CD4-positive, CD25-positive, alpha-beta regulatory T cell (primary cell): ENCODE data around the gene HPN. TPM values are rescaled to one million over a fixed set of nuclear protein-coding genes. Genes with fewer than 3 reads are reported as not detected.

Source experiments
- ATAC-seq, 2 donors: fragments of 150-1000 bp; cut with Tn5 transposase; one replicate each; pipeline ENCODE4 v1.10.0; 2021; ENCODE audit warnings: low read depth in 2 of 2, moderate number of reproducible peaks in 2 of 2, moderate library complexity in 1 of 2
- DNase-seq, 3 donors: peaks; one replicate each; pipeline versions ENCODE4 v3.0.0 to v3.0.0-alpha.2; 2012 to 2022; ENCODE audit warnings: mixed read lengths in 1 of 3
- H3K27ac ChIP-seq: one replicate; pipeline ENCODE4 v1.7.0; 2013; ENCODE audit warnings: mild to moderate bottlenecking, low read length; ENCODE audit not compliant: insufficient read depth, poor library complexity, severe bottlenecking
- H3K27me3 ChIP-seq: one replicate; pipeline ENCODE4 v1.7.0; 2013; ENCODE audit warnings: low read length; ENCODE audit not compliant: control insufficient read depth, insufficient read depth
- H3K36me3 ChIP-seq: one replicate; pipeline ENCODE4 v1.7.0; 2013; ENCODE audit warnings: mild to moderate bottlenecking, low read length, moderate library complexity; ENCODE audit not compliant: control insufficient read depth, insufficient read depth
- H3K4me1 ChIP-seq: 2 replicates; pipeline ENCODE4 v1.7.0; 2013; ENCODE audit warnings: mild to moderate bottlenecking, low read length; ENCODE audit not compliant: insufficient read depth, control insufficient read depth, poor library complexity, severe bottlenecking
- H3K4me3 ChIP-seq: one replicate; pipeline ENCODE4 v1.7.0; 2013; ENCODE audit warnings: low read depth, mild to moderate bottlenecking, low read length, moderate library complexity
- H3K9me3 ChIP-seq, 2 experiments: 1 replicate in 1 of 2; 2 replicates in 1 of 2; pipeline ENCODE4 v1.7.0; 2013; ENCODE audit warnings: low read length in 2 of 2, mild to moderate bottlenecking in 1 of 2, moderate library complexity in 1 of 2; ENCODE audit not compliant: control insufficient read depth in 2 of 2
- H3K27ac Mint-ChIP-seq, 3 donors: one replicate each; pipeline ENCODE4 v1.8.0; 2020 to 2022; ENCODE audit warnings: mild to moderate bottlenecking in 3 of 3, mixed read lengths in 3 of 3, moderate library complexity in 2 of 3
- H3K27me3 Mint-ChIP-seq: one replicate; pipeline ENCODE4 v1.8.0; 2022; ENCODE audit warnings: mild to moderate bottlenecking, mixed read lengths
- H3K36me3 Mint-ChIP-seq: one replicate; pipeline ENCODE4 v1.8.0; 2020; ENCODE audit warnings: mixed read lengths
- H3K4me1 Mint-ChIP-seq, 4 donors: one replicate each; pipeline ENCODE4 v1.8.0; 2020 to 2022; ENCODE audit warnings: mixed read lengths in 4 of 4, mild to moderate bottlenecking in 1 of 4
- H3K4me3 Mint-ChIP-seq, 4 donors: one replicate each; pipeline ENCODE4 v1.8.0; 2020 to 2022; ENCODE audit warnings: mild to moderate bottlenecking in 4 of 4, mixed read lengths in 4 of 4, moderate library complexity in 3 of 4
- H3K9me3 Mint-ChIP-seq, 7 donors: one replicate each; pipeline ENCODE4 v1.8.0; 2020 to 2022; ENCODE audit warnings: mixed read lengths in 7 of 7, mild to moderate bottlenecking in 3 of 7, moderate library complexity in 2 of 7
- polyA plus RNA-seq, 4 donors: library from polyadenylated mRNA; unstranded; fragments of 300-500 nt; fragmentation: Illumina TruSeq; gene quantifications; one replicate each; pipeline ENCODE4 v1.2.3, GENCODE V29; 2021
- total RNA-seq: library from RNA; stranded (reverse); gene quantifications from one replicate; pipeline ENCODE4 v1.2.3, GENCODE V29; 2022

Gene HPN
- total and polyA plus RNA-seq, 5 donors from 2014 or later, result 0.54 to 0.70 TPM; not detected in 3

DNA sequence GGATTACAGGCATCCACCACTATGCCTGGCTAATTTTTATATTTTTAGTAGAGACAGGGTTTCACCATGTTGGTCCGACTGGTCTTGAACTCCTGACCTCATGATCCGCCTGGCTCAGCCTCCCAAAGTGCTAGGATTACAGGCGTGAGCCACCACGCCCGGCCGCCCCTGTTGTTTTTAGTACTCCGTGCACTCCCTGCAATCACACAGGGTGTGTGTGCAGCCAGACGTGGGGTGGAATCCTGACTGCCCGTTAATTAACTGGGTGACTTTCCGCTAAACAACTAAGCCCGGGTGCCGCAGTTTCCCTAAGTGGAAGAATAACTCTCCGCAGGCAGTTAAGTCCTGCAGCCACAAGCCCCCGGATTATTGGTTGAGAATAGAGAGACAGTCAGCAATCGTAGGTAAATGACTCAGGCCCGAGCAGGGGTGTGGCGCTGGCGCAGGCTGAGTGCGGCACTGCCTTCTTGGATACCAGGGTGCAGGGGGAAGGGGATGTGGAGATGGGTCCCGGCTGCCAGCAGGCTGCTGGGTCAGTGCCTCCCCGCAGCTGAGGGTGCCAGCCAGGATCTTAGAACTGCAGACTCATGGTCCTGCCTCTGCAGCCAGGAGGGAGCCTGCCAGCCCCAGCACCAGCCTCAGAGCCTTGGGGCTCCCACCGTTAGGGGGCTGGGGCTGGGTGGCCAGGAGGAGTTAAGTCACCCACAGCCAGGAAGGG is 68.0 kb downstream of the HPN start:
- Histone ChIP-seq H3K36me3 (no peaks in the 10 kb centered on the region), H3K9me3 (no peaks in the 10 kb centered on the region), H3K27me3 (no peaks in the 10 kb centered on the region), H3K4me1 (peaks cover 3% of the 10 kb centered on the region), H3K4me3 (no peak overlapping the region), H3K27ac (no peak overlapping the region)
- H3K36me3 Mint-ChIP-seq, result no peaks in the 10 kb centered on the region
- no peak overlapping the region for H3K27ac Mint-ChIP-seq
- H3K9me3 Mint-ChIP-seq, result no peaks in the 10 kb centered on the region
- peaks cover 2% of the 10 kb centered on the region in 4 donors for H3K4me1 Mint-ChIP-seq
- no peak for DNase-seq
- ATAC-seq, result no peak
- peaks cover 5% of the 10 kb centered on the region for H3K27me3 Mint-ChIP-seq
- H3K4me3 Mint-ChIP-seq, result no peak overlapping the region

DNA sequence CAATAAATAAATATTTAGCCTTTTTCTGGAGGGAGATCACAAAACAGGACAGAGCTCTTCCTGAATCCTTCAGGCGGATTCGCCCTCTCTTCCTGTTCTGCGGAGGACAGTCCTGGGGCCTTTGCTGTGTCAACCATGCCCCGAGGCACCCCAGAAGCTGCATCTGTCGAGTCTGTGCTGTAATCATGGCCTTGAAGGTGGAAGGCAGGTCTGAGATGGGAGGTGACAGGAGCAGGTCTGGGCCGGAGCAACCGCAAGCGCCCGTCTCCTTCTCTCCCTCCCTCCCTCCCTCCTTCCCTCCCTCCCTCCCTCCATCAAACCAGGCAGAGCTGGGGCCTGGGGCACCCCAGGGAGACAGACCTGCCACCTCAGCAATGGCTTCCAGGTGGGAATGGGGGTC is 69.5 kb downstream of the HPN start:
- Mint-ChIP-seq H3K27me3 (peaks cover 5% of the 10 kb centered on the region), H3K4me3 (no peak overlapping the region), H3K27ac (no peak overlapping the region), H3K9me3 (no peaks in the 10 kb centered on the region), H3K4me1 (peaks cover 3 to 8% (median 5%) of the 10 kb centered on the region in 4 donors), H3K36me3 (no peaks in the 10 kb centered on the region)
- Histone ChIP-seq H3K27me3 (no peaks in the 10 kb centered on the region), H3K36me3 (no peaks in the 10 kb centered on the region), H3K4me3 (no peak overlapping the region), H3K9me3 (no peaks in the 10 kb centered on the region), H3K4me1 (peaks cover 6% of the 10 kb centered on the region), H3K27ac (no peak overlapping the region)
- ATAC-seq (no peak), DNase-seq (no peak)

DNA sequence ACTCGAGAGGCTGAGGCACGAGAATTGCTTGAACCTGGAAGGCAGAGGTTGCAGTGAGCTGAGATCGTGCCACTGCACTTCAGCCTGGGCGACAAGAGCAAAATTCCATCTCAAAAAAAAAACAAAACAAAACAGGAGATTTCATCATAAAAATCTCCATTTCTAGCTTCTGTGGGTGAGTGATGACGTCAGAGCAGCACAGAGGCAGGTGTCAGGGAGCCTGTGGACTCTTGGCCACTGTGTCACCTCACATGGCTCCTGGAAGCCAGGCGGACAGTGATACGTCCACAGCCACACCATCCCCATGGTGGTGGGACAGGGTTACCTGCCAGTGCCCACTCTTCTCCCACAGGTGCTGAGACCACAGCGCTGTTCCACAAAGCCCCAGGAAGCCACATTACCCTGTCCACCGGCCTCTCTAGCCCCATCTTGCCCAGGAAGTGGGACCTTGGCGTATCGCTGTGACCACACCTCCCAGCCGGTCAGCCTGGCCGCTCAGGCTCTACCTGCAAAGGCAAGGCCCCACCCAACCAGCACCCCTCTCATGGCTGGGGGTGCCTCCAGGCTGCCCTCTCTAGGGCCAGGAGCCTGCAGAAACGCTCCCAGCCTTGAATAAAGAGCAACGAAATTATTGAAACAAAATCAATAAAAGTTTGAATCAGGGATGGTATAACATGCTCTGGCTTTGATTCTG is 71.6 kb downstream of the HPN start:
- Histone ChIP-seq H3K4me1 (peaks cover 6% of the 10 kb centered on the region), H3K36me3 (no peaks in the 10 kb centered on the region), H3K9me3 (no peaks in the 10 kb centered on the region), H3K27me3 (no peaks in the 10 kb centered on the region), H3K27ac (no peak overlapping the region), H3K4me3 (no peak overlapping the region)
- Mint-ChIP-seq H3K27me3 (peaks cover 5% of the 10 kb centered on the region), H3K4me3 (no peak overlapping the region), H3K36me3 (no peaks in the 10 kb centered on the region), H3K27ac (no peak overlapping the region), H3K9me3 (no peaks in the 10 kb centered on the region), H3K4me1 (peaks cover 3 to 8% (median 5%) of the 10 kb centered on the region in 4 donors)
- ATAC-seq (no peak), DNase-seq (no peak)

DNA sequence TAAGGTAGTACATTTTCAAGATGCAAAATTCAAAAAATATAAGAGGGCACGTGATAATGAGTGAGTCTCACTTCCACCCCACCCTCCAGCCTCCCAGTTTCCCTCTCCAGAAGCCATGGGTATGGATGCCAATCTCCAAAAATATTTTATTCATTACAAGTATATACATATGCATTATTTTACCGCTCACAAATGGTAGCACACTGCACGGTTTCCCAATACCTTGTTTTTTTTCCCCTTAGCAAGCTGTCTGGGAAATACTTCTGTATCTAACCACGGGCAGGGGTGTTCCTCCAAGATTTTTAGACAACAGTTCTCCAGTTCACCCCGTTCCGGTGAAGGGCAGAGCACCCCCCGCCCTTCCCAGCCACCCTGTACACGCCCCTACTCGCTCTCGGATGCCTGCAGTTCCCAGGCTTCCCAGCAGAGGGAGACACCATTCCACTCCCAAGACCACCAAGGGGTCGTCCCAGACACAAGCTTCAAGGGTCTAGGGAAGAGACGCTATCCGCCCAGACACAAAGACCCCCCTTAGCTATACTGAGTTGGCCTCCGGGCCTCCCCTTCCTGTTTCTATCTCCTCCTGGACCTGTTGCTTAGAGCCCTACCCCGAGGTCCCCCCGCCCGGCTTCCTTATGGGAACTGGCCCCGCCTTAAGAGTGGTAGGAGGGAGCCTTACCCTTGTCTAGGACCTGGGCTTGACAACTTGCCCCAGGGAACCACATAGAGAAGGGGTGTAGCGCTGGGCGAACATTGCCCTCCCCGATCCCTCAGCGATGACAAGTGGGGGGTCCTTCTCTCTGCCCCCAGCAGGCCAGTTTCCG is 73.0 kb downstream of the HPN start:
- Histone ChIP-seq H3K4me1 (peaks cover 6% of the 10 kb centered on the region), H3K9me3 (no peaks in the 10 kb centered on the region), H3K27ac (no peak overlapping the region), H3K4me3 (no peak overlapping the region), H3K27me3 (no peaks in the 10 kb centered on the region), H3K36me3 (no peaks in the 10 kb centered on the region)
- Mint-ChIP-seq H3K27ac (peak overlapping the region in 2 of 3 donors; percentile 26 to 64), H3K9me3 (no peaks in the 10 kb centered on the region), H3K36me3 (no peaks in the 10 kb centered on the region), H3K4me3 (peak overlapping the region in 1 of 4 donors; percentile 41), H3K27me3 (peaks cover 5% of the 10 kb centered on the region), H3K4me1 (peaks cover 3 to 8% (median 5%) of the 10 kb centered on the region in 4 donors)
- peak; percentile 48 to 68 (median 55) for DNase-seq
- peak; percentile 71 to 78 for ATAC-seq

DNA sequence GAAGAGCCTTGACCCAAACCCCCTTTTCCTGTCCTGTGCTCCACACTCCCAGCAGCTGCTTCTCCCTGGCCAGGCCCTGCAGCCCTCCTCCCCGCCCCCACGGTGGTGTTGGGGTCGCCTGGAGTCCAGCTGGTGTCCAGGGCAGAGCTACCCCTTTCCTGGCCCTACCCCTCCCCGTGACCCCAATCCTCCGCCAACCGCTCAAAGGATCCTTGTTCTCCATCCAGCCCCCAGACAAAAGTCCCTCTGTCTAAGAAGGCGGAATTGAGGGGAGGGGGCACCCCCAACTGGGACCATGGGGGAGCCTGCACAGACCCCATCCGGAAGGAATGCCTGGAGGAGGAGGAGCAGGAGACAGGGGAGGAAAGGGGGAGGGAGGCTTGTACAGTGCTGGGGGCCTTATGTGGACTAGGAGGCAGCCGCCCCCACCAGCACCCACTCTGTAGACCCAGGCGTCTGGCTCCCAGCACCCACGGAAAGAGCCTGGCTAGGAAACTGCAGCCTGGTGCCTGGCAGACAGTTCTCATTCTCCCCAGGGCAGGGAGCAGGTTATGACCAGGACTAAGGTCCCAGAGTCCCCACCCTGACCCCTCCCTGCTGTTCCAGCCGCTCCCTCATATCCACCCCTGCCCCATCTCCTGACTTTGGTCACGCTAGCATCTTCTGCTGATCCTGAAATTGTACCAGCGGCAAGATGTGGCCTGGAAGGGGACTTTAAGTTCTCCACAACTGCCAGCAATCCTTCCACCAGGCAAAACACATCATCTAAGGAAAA is 73.8 kb downstream of the HPN start, which contains the start of gene FXYD3:
Gene FXYD3 (plus strand): TSS at position 647 of the 775 bp plus-strand sequence. CDS start 3,554 bp downstream, outside the sequence.
- peaks cover 6% of the 10 kb centered on the region for H3K4me1 ChIP-seq
- Mint-ChIP-seq H3K36me3 (no peaks in the 10 kb centered on the region), H3K4me1 (peaks cover 3 to 8% (median 5%) of the 10 kb centered on the region in 4 donors), H3K4me3 (peak within 1 kb of the TSS in 1 of 4 donors; percentile 41), H3K27me3 (peaks cover 5% of the 10 kb centered on the region), H3K9me3 (no peaks in the 10 kb centered on the region), H3K27ac (peak within 1 kb of the TSS; percentile 26 to 64 (median 36))
- no peak within 1 kb of the TSS for H3K27ac ChIP-seq
- no peaks in the 10 kb centered on the region for H3K36me3 ChIP-seq
- no peaks in the 10 kb centered on the region for H3K27me3 ChIP-seq
- DNase-seq, result no peak
- ATAC-seq, result no peak
- no peaks in the 10 kb centered on the region for H3K9me3 ChIP-seq
- no peak within 1 kb of the TSS for H3K4me3 ChIP-seq

Other genes with a start within 250 kb of the HPN start
- 4.5 TPM for gene ZNF30, start 114.8 kb upstream of the HPN start, total RNA-seq
- gene ZNF30, start 114.8 kb upstream of the HPN start, polyA plus RNA-seq, result 10 to 100 TPM in 1 of 4 donors, 1 to 10 TPM in 3; 3.0 to 15.2 (median 7.7) TPM
- gene ZNF792, start 77.5 kb upstream of the HPN start, total RNA-seq, result 16.2 TPM
- 10 to 100 TPM; 15.5 to 24.7 (median 19.9) TPM for gene ZNF792, start 77.5 kb upstream of the HPN start, polyA plus RNA-seq
- 179 TPM for gene GRAMD1A, start 41.4 kb upstream of the HPN start, total RNA-seq
- 10 to 100 TPM; 25.7 to 39.4 (median 32.1) TPM for gene GRAMD1A, start 41.4 kb upstream of the HPN start, polyA plus RNA-seq
- 2.0 TPM for gene SCN1B, start 11.3 kb upstream of the HPN start, total RNA-seq
- under 1 TPM in 3 of 4 donors, not detected in 1; 0.08 to 0.23 (median 0.11) TPM for gene SCN1B, start 11.3 kb upstream of the HPN start, polyA plus RNA-seq
- gene FXYD3, start 74.1 kb downstream of the HPN start, total RNA-seq, result not detected
- not detected for gene FXYD3, start 74.1 kb downstream of the HPN start, polyA plus RNA-seq
- 0.64 TPM for gene LGI4, start 93.3 kb downstream of the HPN start, total RNA-seq
- not detected for gene LGI4, start 93.3 kb downstream of the HPN start, polyA plus RNA-seq
- gene FXYD1, start 97.1 kb downstream of the HPN start, total RNA-seq, result 1.6 TPM
- gene FXYD1, start 97.1 kb downstream of the HPN start, polyA plus RNA-seq, result 1 to 10 TPM; 2.1 to 3.7 (median 2.7) TPM
- 9.3 TPM for gene FXYD7, start 101.5 kb downstream of the HPN start, total RNA-seq
- gene FXYD7, start 101.5 kb downstream of the HPN start, polyA plus RNA-seq, result 1 to 10 TPM; 3.2 to 6.8 (median 4.7) TPM
- gene FXYD5, start 113.0 kb downstream of the HPN start, total RNA-seq, result 503 TPM
- 100 to 1,000 TPM; 465 to 575 (median 487) TPM for gene FXYD5, start 113.0 kb downstream of the HPN start, polyA plus RNA-seq
- not detected for gene FAM187B, start 187.0 kb downstream of the HPN start, total RNA-seq
- not detected for gene FAM187B, start 187.0 kb downstream of the HPN start, polyA plus RNA-seq
- gene LSR, start 207.3 kb downstream of the HPN start, total RNA-seq, result 28.1 TPM
- gene LSR, start 207.3 kb downstream of the HPN start, polyA plus RNA-seq, result 10 to 100 TPM; 47.8 to 66.1 (median 53.7) TPM
- gene USF2, start 227.2 kb downstream of the HPN start, total RNA-seq, result 277 TPM
- gene USF2, start 227.2 kb downstream of the HPN start, polyA plus RNA-seq, result 10 to 100 TPM in 1 of 4 donors, 1 to 10 TPM in 3; 5.9 to 10.1 (median 6.8) TPM
- gene HAMP, start 240.8 kb downstream of the HPN start, total RNA-seq, result 0.32 TPM
- gene HAMP, start 240.8 kb downstream of the HPN start, polyA plus RNA-seq, result not detected